Epithelial cell of proximal tubule (primary cell): Measurements from ENCODE around the gene DAPK2. TPM values are rescaled to one million over a fixed set of nuclear protein-coding genes. Genes with fewer than 3 reads are reported as not detected.

Source experiments
- DNase-seq: peaks from one replicate; pipeline ENCODE4 v3.0.0-alpha.2; 2011; ENCODE audit warnings: low read depth
- H3K4me3 ChIP-seq: 2 replicates; pipeline ENCODE4 v1.5.1; 2011; ENCODE audit warnings: low read depth, mild to moderate bottlenecking, low read length
- total RNA-seq: library from RNA; depleted of rRNA; stranded (reverse); fragments of >200 nt; gene quantifications from 2 replicates; pipeline ENCODE4 v1.2.3, GENCODE V29; 2015
- TF ChIP-seq, protein P1 (sequence below): conservative IDR thresholded peaks from 2 replicates; pipeline ENCODE4 v1.5.1; 2012; ENCODE audit warnings: low read depth, mild to moderate bottlenecking, low read length

DAPK2 gene
- total RNA-seq, 1 donor from 2014 or later, result 7.3 TPM

GRCh38 chr15:63983061-63983711 lies 63.1 kb downstream of the DAPK2 start:
- H3K4me3 ChIP-seq, result no peak overlapping the region
- TF ChIP-seq, protein P1, sequence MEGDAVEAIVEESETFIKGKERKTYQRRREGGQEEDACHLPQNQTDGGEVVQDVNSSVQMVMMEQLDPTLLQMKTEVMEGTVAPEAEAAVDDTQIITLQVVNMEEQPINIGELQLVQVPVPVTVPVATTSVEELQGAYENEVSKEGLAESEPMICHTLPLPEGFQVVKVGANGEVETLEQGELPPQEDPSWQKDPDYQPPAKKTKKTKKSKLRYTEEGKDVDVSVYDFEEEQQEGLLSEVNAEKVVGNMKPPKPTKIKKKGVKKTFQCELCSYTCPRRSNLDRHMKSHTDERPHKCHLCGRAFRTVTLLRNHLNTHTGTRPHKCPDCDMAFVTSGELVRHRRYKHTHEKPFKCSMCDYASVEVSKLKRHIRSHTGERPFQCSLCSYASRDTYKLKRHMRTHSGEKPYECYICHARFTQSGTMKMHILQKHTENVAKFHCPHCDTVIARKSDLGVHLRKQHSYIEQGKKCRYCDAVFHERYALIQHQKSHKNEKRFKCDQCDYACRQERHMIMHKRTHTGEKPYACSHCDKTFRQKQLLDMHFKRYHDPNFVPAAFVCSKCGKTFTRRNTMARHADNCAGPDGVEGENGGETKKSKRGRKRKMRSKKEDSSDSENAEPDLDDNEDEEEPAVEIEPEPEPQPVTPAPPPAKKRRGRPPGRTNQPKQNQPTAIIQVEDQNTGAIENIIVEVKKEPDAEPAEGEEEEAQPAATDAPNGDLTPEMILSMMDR, result peak; percentile 32
- no peak for DNase-seq

DNA sequence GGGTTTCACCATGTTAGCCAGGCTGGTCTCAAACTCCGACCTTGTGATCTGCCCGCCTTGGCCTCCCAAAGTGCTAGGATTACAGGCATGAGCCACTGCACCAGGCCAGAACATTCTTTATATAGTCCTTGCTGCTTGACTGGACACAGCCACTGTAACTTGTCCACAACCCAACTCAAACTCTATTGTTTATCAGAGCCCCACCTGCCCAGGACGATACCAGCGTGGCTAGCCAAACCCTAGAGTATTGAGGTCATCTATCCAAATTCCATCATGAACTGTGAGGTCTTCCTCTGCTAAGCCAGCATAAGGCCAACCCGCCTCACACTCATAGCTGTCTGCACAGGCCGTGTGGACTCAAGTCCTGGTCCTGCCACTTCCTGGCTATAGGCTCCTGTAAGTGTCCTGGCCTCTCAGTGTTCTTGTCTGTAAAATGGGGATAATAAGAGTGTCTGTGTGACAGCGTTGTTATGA lies 63.9 kb downstream of the DAPK2 start:
- TF ChIP-seq, protein P1, result no peak

GRCh38 chr15:63981596-63982320 lies 64.5 kb downstream of the DAPK2 start:
- TF ChIP-seq, protein P1, result no peak
- no peak for DNase-seq
- no peak overlapping the region for H3K4me3 ChIP-seq

More for the DNA sequence above, 63.9 kb downstream of the DAPK2 start:
- DNase-seq, result no peak
- no peak overlapping the region for H3K4me3 ChIP-seq

DNA sequence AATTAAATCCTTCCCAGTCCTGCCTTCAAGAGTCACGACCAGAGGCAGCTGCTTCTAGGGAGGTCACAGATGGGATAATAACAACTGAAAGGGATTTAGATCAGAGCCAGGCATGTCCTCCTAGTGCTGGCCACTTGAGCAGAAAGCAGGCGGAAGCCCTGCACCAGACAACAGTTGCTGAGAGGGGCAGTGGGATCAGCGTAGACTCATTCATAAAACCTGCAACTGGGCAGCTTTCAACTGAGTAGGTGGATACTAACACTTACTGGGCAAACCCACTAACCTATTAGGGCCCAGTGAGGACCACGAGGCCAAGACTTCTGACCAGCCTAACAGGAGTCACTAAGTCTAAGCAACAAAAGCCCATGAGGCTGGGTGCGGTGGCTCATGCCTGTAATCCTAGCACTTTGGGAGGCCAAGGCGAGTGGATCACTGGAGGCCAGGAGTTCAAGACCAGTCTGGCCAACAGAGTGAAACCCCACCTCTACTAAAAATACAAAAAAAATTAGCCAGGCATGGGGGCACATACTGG lies 67.0 kb downstream of the DAPK2 start:
- TF ChIP-seq, protein P1, result no peak
- no peak for DNase-seq
- no peak overlapping the region for H3K4me3 ChIP-seq

- no peak overlapping the region for H3K4me3 ChIP-seq
These were observed 67.6 kb downstream of the DAPK2 start for GRCh38 chr15:63978511-63979261.

DNA sequence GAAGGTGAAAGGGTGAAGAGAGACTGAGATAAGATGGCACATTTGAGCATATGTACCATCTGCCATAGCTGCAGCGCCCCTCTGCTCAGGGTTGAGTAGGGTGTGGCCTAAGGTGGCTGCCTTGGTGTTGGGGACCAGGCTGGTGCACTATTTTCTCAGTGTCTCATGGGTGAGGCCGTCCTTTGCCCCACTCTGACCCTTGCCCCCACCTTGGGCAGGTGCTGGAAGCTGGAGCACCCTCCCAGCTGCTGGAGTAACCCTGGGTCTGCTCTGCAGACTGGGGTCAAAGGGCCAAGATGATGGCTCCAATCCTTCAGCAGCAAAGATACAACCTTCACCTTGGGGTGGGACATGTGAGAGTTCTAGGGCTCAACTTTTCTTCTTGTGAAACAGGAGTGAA lies 69.2 kb downstream of the DAPK2 start:
- TF ChIP-seq, protein P1, result no peak
- DNase-seq, result no peak
- no peak overlapping the region for H3K4me3 ChIP-seq

More at GRCh38 chr15:63978511-63979261, 67.6 kb downstream of the DAPK2 start:
- no peak for DNase-seq
- TF ChIP-seq, protein P1, result no peak
